ENCODE results near the gene MDM2.
"Not testable (repeated sequence)": the region's sequence is repeated elsewhere in the genome, so short reads cannot be mapped to it uniquely, and the experiment has no call there.

Gene MDM2

GRCh38 chr12:68805592-68806120 is 2.3 kb upstream of the MDM2 start:
- no peak for DNase-seq (ENCODE audit: low read depth in 3 of 3)

- no peak for DNase-seq (ENCODE audit: low read depth in 3 of 3)
Measured at GRCh38 chr12:68806488-68807237, 1.3 kb upstream of the MDM2 start.

GRCh38 chr12:68807274-68807575 is 752 bp upstream of the MDM2 start:
- peak in 1 of 3 donors; percentile 13 for DNase-seq (ENCODE audit: low read depth in 3 of 3)

- DNase-seq (ENCODE audit: low read depth in 3 of 3), result peak; percentile 52 to 59 (median 57)
Measured at GRCh38 chr12:68808388-68809189, 612 bp downstream of the MDM2 start.

- no peak for DNase-seq (ENCODE audit: low read depth in 3 of 3)
Measured at GRCh38 chr12:68809190-68810026, 1.4 kb downstream of the MDM2 start.

GRCh38 chr12:68810027-68810389 is 2.0 kb downstream of the MDM2 start:
- DNase-seq (ENCODE audit: low read depth in 3 of 3), result not testable (repeated sequence)

GRCh38 chr12:68811573-68811972 is 3.6 kb downstream of the MDM2 start:
- DNase-seq (ENCODE audit: low read depth in 3 of 3), result not testable (repeated sequence)

GRCh38 chr12:68812553-68813241 is 4.7 kb downstream of the MDM2 start:
- DNase-seq (ENCODE audit: low read depth in 3 of 3), result no peak

- DNase-seq (ENCODE audit: low read depth in 3 of 3), result no peak
Measured at GRCh38 chr12:68813242-68813593, 5.2 kb downstream of the MDM2 start.

- DNase-seq (ENCODE audit: low read depth in 3 of 3), result no peak
Measured at GRCh38 chr12:68814490-68815231, 6.7 kb downstream of the MDM2 start.

- no peak for DNase-seq (ENCODE audit: low read depth in 3 of 3)
Measured at GRCh38 chr12:68815232-68815927, 7.4 kb downstream of the MDM2 start.

- no peak for DNase-seq (ENCODE audit: low read depth in 3 of 3)
Measured at GRCh38 chr12:68815928-68816800, 8.2 kb downstream of the MDM2 start.

GRCh38 chr12:68819481-68819880 is 11.5 kb downstream of the MDM2 start:
- not testable (repeated sequence) for DNase-seq (ENCODE audit: low read depth in 3 of 3)

- no peak for DNase-seq (ENCODE audit: low read depth in 3 of 3)
Measured at GRCh38 chr12:68821357-68822188, 13.6 kb downstream of the MDM2 start.

- no peak for DNase-seq (ENCODE audit: low read depth in 3 of 3)
Measured at GRCh38 chr12:68823696-68824095, 15.7 kb downstream of the MDM2 start.

GRCh38 chr12:68824131-68824530 is 16.2 kb downstream of the MDM2 start:
- no peak for DNase-seq (ENCODE audit: low read depth in 3 of 3)

GRCh38 chr12:68824597-68825250 is 16.7 kb downstream of the MDM2 start:
- DNase-seq (ENCODE audit: low read depth in 3 of 3), result no peak

Data from stimulated activated CD4-positive, alpha-beta T cell treated with anti-CD3 and anti-CD28 coated beads, TNF-alpha, amount 100 ng/mL, for 48 hours (primary cell).